Erythroblast (primary cell): ENCODE measurements around the gene NLGN1.
"Not testable (repeated sequence)": the region's sequence is repeated elsewhere in the genome, so short reads cannot be mapped to it uniquely, and the experiment has no call there.

Experiments used
- DNase-seq, 2 experiments: peaks; one replicate each; lab custom pipeline; 2025; lab: John Stamatoyannopoulos, UW
- GATA1 ChIP-seq: IDR thresholded peaks from 2 replicates; pipeline ENCODE4 v1.6.1; 2011; ENCODE audit warnings: low read depth, mild to moderate bottlenecking, control low read depth, low read length, moderate library complexity
- POLR2A ChIP-seq: IDR thresholded peaks from 2 replicates; pipeline ENCODE4 v1.6.1; 2011; ENCODE audit warnings: mild to moderate bottlenecking, low read length

NLGN1 gene

GRCh38 chr3:174191895-174192294 is 794.4 kb downstream of the NLGN1 start:
- TF ChIP-seq POLR2A (no peak), GATA1 (no peak)
- DNase-seq: no peak

- TF ChIP-seq POLR2A (no peak), GATA1 (no peak)
- no peak for DNase-seq
Measured at GRCh38 chr3:174192471-174192870, 794.9 kb downstream of the NLGN1 start.

- DNase-seq: no peak
- TF ChIP-seq POLR2A (no peak), GATA1 (no peak)
Measured at GRCh38 chr3:174193604-174194003, 796.1 kb downstream of the NLGN1 start.

GRCh38 chr3:174197416-174197815 is 799.9 kb downstream of the NLGN1 start:
- DNase-seq: no peak
- TF ChIP-seq POLR2A: no peak
- no peak for TF ChIP-seq GATA1

- no peak for TF ChIP-seq GATA1
- TF ChIP-seq POLR2A: no peak
- DNase-seq: no peak
Measured at GRCh38 chr3:174198199-174198598, 800.7 kb downstream of the NLGN1 start.

- DNase-seq: no peak
- no peak for TF ChIP-seq GATA1
- TF ChIP-seq POLR2A: no peak
Measured at GRCh38 chr3:174199696-174200095, 802.2 kb downstream of the NLGN1 start.

GRCh38 chr3:174202116-174202515 is 804.6 kb downstream of the NLGN1 start:
- TF ChIP-seq POLR2A (no peak), GATA1 (no peak)
- DNase-seq: no peak

- DNase-seq: no peak
- no peak for TF ChIP-seq POLR2A
- no peak for TF ChIP-seq GATA1
Measured at GRCh38 chr3:174202561-174202960, 805.0 kb downstream of the NLGN1 start.

GRCh38 chr3:174204765-174205164 is 807.2 kb downstream of the NLGN1 start:
- DNase-seq: no peak

GRCh38 chr3:174206607-174207192 is 809.2 kb downstream of the NLGN1 start:
- no peak for DNase-seq
- TF ChIP-seq GATA1: no peak
- no peak for TF ChIP-seq POLR2A

More at GRCh38 chr3:174204765-174205164, 807.2 kb downstream of the NLGN1 start:
- no peak for TF ChIP-seq POLR2A
- no peak for TF ChIP-seq GATA1

GRCh38 chr3:174208161-174208560 is 810.6 kb downstream of the NLGN1 start:
- no peak for TF ChIP-seq POLR2A
- no peak for TF ChIP-seq GATA1
- DNase-seq: no peak

GRCh38 chr3:174211896-174212295 is 814.4 kb downstream of the NLGN1 start:
- DNase-seq: not testable (repeated sequence)

GRCh38 chr3:174215456-174215855 is 817.9 kb downstream of the NLGN1 start:
- no peak for DNase-seq

GRCh38 chr3:174216019-174216418 is 818.5 kb downstream of the NLGN1 start:
- TF ChIP-seq POLR2A (no peak), GATA1 (no peak)
- no peak for DNase-seq

More at GRCh38 chr3:174215456-174215855, 817.9 kb downstream of the NLGN1 start:
- no peak for TF ChIP-seq GATA1
- TF ChIP-seq POLR2A: no peak
